Activated CD8-positive, alpha-beta memory T cell treated with anti-CD3 and anti-CD28 coated beads, Interleukin-2, amount 50 U/mL, for 1 hour (primary cell): Measurements from ENCODE around the gene MSI1.

Source experiments
- DNase-seq: peaks from one replicate; pipeline ENCODE4 v3.0.0-alpha.2; 2020; ENCODE audit errors: extremely low read depth

The MSI1 gene

GRCh38 chr12:120377611-120378010 is 8.6 kb upstream of the MSI1 start:
- no peak for DNase-seq

DNA sequence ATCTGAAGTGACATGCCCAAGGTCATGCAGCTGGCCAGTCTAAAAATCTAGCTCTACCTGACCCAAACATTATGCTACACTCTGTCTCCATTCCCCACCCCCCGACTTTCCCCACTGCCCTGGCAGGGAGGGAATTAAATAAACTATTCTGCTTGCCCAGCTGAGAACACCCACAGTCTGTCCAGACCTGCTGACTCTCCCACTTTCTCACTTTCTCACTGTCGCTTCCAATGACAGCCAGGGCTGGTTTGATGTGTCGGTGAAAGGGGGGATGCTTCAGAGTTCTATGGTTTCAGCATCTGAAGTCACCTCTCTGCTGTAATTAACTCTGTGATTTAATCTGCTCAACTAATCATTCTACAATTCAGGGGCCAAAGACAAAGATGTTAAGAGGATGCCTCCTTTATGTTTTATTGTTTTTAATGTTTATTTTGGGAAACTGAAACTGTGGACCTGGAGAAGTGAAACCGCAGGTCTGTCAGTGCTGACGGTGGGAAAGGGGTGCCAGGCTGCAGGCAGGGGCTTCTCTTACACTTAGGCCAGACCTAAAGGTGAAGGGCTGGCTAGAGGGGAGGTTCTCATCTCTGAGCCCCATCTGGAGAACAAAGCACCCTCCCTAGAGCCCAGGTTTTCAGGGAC is 8.1 kb upstream of the MSI1 start:
- DNase-seq, result no peak

DNA sequence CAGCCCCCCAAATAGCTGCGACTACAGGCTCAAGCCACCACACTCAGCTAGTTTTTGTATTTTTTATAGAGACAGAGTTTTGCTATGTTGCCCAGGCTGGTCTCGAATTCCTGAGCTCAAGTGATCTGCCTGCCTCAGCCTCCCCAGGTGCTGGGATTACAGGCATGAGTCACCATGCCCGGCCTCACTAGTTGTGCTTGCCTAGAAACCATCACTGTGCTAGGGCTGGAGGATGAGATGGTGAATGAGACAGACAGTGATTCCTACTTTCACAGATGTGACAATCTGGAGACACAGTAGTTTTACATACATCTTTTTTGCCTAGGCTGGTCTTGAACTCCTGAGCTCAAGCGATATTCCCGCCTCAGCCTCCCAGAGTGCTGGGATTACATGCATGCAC is 7.5 kb upstream of the MSI1 start:
- no peak for DNase-seq

DNA sequence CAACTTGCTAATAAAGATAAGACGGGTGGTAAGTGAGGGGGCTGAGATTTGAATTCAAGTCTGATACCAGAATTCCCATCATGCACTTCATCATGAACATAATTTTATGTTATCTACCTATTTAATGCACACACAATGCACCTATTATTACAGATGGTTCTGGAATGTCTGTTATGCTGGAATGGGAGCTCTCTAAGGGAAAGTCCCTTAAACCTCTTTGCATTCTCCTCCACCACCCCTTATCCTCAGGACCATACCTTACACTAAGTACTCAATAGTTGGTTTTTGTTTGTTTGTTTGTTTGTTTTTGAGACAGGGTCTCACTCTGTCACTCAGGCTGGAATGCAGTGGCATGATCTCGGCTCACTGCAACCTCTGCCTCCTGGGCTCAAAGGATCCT is 7.0 kb upstream of the MSI1 start:
- no peak for DNase-seq

- no peak for DNase-seq
These were observed 4.7 kb upstream of the MSI1 start for GRCh38 chr12:120373683-120374082.

DNA sequence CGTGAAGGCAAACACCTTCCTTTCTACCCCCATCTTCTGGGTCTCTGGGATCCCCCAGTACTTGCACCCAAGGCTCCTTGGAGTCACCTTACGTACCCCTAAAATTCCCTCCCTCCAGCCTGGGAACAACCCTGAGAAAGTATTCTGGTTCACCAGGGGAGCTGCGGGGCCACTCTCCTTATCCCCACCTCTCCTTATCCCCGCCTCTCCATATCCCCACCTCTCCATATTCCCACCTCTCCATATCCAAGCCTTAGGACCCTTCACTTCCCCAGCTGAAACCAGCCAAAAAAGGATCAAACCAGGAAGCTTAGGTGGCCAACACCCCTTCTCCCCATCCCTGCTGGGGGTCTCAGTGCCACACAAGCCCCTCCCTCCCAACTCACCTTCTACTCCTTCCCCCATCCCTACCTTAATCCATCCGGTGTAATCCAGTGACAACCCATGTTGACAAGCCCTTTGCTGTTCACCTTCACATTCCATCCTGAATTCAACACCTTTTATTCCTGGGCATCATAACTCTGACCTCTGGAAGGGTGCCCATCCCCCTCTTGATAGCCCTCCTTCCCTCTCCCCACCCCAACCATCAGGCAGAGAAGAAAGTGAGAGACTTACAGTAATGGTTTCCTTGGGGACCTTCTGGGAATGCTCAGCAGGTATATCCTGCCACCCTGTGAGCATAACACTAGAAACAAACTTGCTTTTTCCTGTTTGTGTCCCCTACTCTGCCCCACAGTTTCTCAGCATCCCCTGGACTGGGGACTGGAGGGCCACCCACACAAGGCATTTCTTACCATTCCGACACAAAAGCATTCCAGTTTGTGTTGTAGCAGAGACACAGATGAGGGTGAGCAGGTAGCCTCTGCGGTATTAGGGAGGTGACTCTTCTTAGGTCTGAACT is 1.6 kb upstream of the MSI1 start:
- no peak for DNase-seq

GRCh38 chr12:120369603-120370342 is 809 bp upstream of the MSI1 start:
- DNase-seq, result no peak

GRCh38 chr12:120367924-120368788 is 808 bp downstream of the MSI1 start:
- no peak for DNase-seq

GRCh38 chr12:120367233-120367923 is 1.6 kb downstream of the MSI1 start:
- no peak for DNase-seq

DNA sequence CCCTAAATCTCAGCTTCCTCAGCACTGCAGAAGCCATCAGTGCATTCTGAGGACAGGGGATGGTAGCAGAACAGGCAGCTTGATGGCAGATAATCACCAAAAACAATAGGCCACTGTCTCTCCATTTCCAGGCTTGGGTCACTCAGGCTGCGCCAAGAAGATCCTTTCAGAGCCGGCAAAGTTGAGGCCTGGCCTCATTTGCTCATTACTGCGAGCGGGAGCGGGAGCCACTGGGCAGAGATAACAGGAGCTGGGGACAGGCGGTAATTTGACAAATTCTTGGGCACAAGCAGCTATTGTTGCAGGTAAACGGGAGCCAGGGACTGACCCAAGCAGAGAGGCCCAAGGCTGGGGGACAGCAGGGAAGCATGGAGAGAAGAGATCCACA is 2.1 kb downstream of the MSI1 start:
- no peak for DNase-seq

- DNase-seq, result no peak
These were observed 2.6 kb downstream of the MSI1 start for GRCh38 chr12:120366341-120366705.

- DNase-seq, result no peak
These were observed 3.2 kb downstream of the MSI1 start for GRCh38 chr12:120365675-120366340.

- DNase-seq, result no peak
These were observed 4.5 kb downstream of the MSI1 start for GRCh38 chr12:120364487-120364886.

- no peak for DNase-seq
These were observed 5.6 kb downstream of the MSI1 start for GRCh38 chr12:120363274-120363855.

DNA sequence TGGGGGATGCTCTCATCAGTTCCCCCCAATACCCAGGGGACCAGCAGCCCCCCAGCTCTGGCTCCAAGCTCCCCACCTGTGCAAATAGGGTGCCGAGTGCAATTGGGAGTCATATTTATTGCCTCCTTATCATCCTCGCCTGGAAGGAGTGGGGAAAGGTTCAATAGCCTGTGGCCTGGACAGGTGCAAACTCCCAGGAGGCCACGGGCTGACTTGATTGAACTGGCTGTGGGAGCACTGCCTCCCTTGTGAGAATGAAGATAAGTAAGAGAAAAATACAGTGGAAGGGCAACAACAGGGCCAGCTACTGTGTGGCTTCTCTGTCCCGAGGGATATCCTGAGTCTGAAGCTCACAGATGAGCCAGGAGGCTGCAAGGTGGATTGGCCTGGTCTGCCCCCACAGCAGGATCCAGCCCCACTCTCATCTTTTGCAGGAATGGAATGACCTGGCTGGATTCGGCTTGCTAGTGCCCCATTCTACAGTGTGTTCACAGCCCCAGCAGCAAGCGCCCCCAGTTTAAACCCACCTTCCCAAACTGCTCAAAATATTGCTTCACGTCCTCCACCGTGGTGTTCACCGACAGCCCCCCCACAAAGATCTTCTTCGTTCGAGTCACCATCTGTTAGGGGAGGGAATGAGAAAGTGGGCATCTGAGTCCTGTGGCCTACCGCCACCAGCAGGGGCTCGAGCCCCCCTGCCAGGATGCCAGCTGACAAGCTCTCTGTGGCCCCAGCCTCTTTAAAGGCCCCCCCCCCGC is 6.3 kb downstream of the MSI1 start:
- DNase-seq, result no peak

- DNase-seq, result no peak
These were observed 7.3 kb downstream of the MSI1 start for GRCh38 chr12:120361506-120362208.

- no peak for DNase-seq
These were observed 9.8 kb downstream of the MSI1 start for GRCh38 chr12:120359128-120359527.

DNA sequence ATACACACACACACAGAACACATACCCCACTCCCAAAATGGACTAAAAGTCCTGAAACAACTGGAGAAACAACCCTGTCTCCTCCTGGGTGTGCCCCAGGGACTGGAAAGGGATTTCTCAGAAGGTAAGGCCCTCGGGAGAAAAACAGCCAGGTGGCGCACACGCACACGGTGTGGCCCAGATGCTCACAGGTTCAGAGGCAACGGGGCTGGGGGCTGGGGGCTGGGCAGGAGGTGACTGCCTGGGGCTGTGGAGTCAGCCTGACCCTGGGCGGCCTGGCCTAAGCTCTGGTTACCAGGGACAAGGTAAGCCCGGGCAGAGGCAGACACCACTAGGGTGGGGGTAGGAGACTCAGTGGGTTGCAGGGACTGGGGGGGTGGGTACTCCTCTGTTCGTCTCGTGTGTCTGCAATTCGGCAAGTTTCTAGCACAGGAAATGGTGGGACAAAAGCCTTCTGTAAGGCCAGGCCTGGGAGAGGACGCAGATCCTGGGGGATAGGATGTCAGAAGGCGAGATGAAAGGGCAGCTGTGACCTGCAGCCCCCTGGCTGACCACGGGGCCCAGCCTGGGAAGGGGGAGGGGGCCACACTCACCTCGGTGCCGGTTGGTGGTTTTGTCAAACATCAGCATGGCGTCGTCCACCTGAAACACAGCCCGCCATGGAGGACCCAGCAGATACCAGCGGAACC is 10.4 kb downstream of the MSI1 start:
- no peak for DNase-seq
